GM10847 (cell line): Measurements from ENCODE around the gene BBC3.

Experiments used
- POLR2A ChIP-seq: IDR thresholded peaks from 2 replicates; pipeline ENCODE4 v1.6.1; 2011; ENCODE audit not compliant: insufficient read length; ENCODE audit errors: extremely low read depth

BBC3 gene

GRCh38 chr19:47225746-47226425, 5.1 kb downstream of the BBC3 start:
- peak; percentile 100 for TF ChIP-seq POLR2A

- no peak for TF ChIP-seq POLR2A
Measured at GRCh38 chr19:47221890-47222289, 9.1 kb downstream of the BBC3 start.

- no peak for TF ChIP-seq POLR2A
Measured at GRCh38 chr19:47221080-47221841, 9.7 kb downstream of the BBC3 start.

- no peak for TF ChIP-seq POLR2A
Measured at GRCh38 chr19:47215581-47215980, 15.4 kb downstream of the BBC3 start.

- no peak for TF ChIP-seq POLR2A
Measured at GRCh38 chr19:47210689-47211316, 20.2 kb downstream of the BBC3 start.

GRCh38 chr19:47210180-47210490, 20.9 kb downstream of the BBC3 start:
- TF ChIP-seq POLR2A, result no peak

GRCh38 chr19:47209319-47210179, 21.4 kb downstream of the BBC3 start:
- TF ChIP-seq POLR2A, result no peak

GRCh38 chr19:47203254-47203653, 27.7 kb downstream of the BBC3 start:
- TF ChIP-seq POLR2A, result no peak

GRCh38 chr19:47200530-47200929, 30.5 kb downstream of the BBC3 start:
- TF ChIP-seq POLR2A, result no peak

- TF ChIP-seq POLR2A, result no peak
Measured at GRCh38 chr19:47197141-47197540, 33.9 kb downstream of the BBC3 start.

GRCh38 chr19:47195434-47195833, 35.6 kb downstream of the BBC3 start:
- no peak for TF ChIP-seq POLR2A

GRCh38 chr19:47190167-47190727, 40.8 kb downstream of the BBC3 start:
- TF ChIP-seq POLR2A, result no peak

- no peak for TF ChIP-seq POLR2A
Measured at GRCh38 chr19:47188507-47189033, 42.4 kb downstream of the BBC3 start.

GRCh38 chr19:47187797-47188196, 43.2 kb downstream of the BBC3 start:
- no peak for TF ChIP-seq POLR2A

- TF ChIP-seq POLR2A, result no peak
Measured at GRCh38 chr19:47187335-47187655, 43.7 kb downstream of the BBC3 start.
